Activated T-helper 9 cell treated with anti-CD3 and anti-CD28 coated beads, Interleukin-2, amount 50 U/mL, for 16 hours (primary cell): Measurements from ENCODE around the gene CACNA2D2.

Source experiments
- DNase-seq: peaks from one replicate; pipeline ENCODE4 v3.0.0-alpha.2; 2020; ENCODE audit warnings: low read depth

Gene CACNA2D2

GRCh38 chr3:50428007-50428633 lies 75.3 kb downstream of the CACNA2D2 start:
- DNase-seq = no peak

GRCh38 chr3:50427217-50427616 lies 76.2 kb downstream of the CACNA2D2 start:
- no peak for DNase-seq

GRCh38 chr3:50425911-50426310 lies 77.5 kb downstream of the CACNA2D2 start:
- no peak for DNase-seq

GRCh38 chr3:50423543-50423942 lies 79.9 kb downstream of the CACNA2D2 start:
- no peak for DNase-seq

GRCh38 chr3:50422153-50422552 lies 81.3 kb downstream of the CACNA2D2 start:
- no peak for DNase-seq

- DNase-seq = no peak
Measured at GRCh38 chr3:50419595-50420370, 83.7 kb downstream of the CACNA2D2 start.

- DNase-seq = no peak
Measured at GRCh38 chr3:50418850-50419249, 84.6 kb downstream of the CACNA2D2 start.

GRCh38 chr3:50417637-50418033 lies 85.8 kb downstream of the CACNA2D2 start:
- DNase-seq = no peak

GRCh38 chr3:50416736-50417636 lies 86.4 kb downstream of the CACNA2D2 start:
- DNase-seq = no peak

GRCh38 chr3:50415816-50416215 lies 87.6 kb downstream of the CACNA2D2 start:
- DNase-seq = no peak

- no peak for DNase-seq
Measured at GRCh38 chr3:50415061-50415460, 88.4 kb downstream of the CACNA2D2 start.

GRCh38 chr3:50414616-50415015 lies 88.8 kb downstream of the CACNA2D2 start:
- no peak for DNase-seq

GRCh38 chr3:50412231-50412754 lies 91.1 kb downstream of the CACNA2D2 start:
- DNase-seq = no peak

- DNase-seq = no peak
Measured at GRCh38 chr3:50411229-50411628, 92.2 kb downstream of the CACNA2D2 start.

GRCh38 chr3:50410608-50411139 lies 92.8 kb downstream of the CACNA2D2 start:
- DNase-seq = no peak

GRCh38 chr3:50410185-50410584 lies 93.2 kb downstream of the CACNA2D2 start:
- DNase-seq = no peak

- DNase-seq = no peak
Measured at GRCh38 chr3:50408443-50408944, 94.9 kb downstream of the CACNA2D2 start.

- no peak for DNase-seq
Measured at GRCh38 chr3:50406487-50406886, 96.9 kb downstream of the CACNA2D2 start.

GRCh38 chr3:50405249-50405648 lies 98.2 kb downstream of the CACNA2D2 start:
- DNase-seq = no peak

- no peak for DNase-seq
Measured at GRCh38 chr3:50401978-50402595, 101.3 kb downstream of the CACNA2D2 start.

- DNase-seq = no peak
Measured at GRCh38 chr3:50396502-50396901, 106.9 kb downstream of the CACNA2D2 start.
